NCI-H2107 treated with DMSO at 0.1 percent for 48 hours (cell line): Measurements from ENCODE around the gene BMPR1B.
A peak's percentile ranks its signal among the peaks of the same experiment; 100 is the strongest.
"Not testable (repeated sequence)": the region's sequence is repeated elsewhere in the genome, so short reads cannot be mapped to it uniquely, and the experiment has no call there.

Source experiments
- DNase-seq: peaks from one replicate; lab custom pipeline; 2025; ENCODE audit not compliant: unreplicated experiment; lab: John Stamatoyannopoulos, UW

BMPR1B gene

GRCh38 chr4:95122001-95122400 lies 364.2 kb downstream of the BMPR1B start:
- DNase-seq: no peak

- DNase-seq: no peak
Measured at GRCh38 chr4:95124906-95125504, 367.2 kb downstream of the BMPR1B start.

- DNase-seq: no peak
Measured at GRCh38 chr4:95129031-95129430, 371.3 kb downstream of the BMPR1B start.

DNA sequence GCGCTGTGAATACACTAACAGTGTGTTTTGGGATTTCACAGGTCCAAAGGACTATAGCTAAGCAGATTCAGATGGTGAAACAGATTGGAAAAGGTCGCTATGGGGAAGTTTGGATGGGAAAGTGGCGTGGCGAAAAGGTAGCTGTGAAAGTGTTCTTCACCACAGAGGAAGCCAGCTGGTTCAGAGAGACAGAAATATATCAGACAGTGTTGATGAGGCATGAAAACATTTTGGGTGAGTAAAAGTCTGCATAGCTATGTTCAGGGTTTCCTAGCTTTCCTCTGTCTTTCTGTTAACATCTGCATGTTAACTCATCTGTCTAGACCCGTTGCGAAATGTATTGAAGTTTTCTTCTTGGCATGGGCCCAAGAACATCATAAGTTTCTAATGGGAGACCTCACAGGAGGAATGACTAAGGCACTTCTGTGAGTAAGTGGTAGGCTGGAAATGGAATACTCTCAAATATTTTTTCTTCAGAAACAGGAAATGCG lies 372.1 kb downstream of the BMPR1B start:
- DNase-seq: no peak

- DNase-seq: not testable (repeated sequence)
Measured at GRCh38 chr4:95134016-95134415, 376.3 kb downstream of the BMPR1B start.

GRCh38 chr4:95139424-95139823 lies 381.7 kb downstream of the BMPR1B start:
- not testable (repeated sequence) for DNase-seq

DNA sequence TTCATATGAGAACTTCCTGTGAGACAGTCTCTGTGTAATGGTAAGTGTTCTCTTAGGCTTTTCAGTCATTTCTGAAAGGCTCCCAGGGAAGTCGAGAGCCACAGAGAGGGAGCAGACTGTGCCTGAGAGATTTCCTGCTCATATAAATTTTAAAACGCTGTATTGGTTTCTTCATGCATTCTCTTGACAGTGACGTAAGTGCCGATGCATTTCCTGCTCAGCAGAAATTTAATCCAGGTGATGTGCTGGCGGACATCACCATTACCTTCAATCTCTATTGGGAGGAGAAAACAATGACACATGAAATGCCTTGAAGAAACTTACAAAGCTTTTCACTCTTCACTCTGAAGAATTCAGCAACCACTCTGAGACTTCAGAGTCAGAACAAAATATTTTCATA lies 383.6 kb downstream of the BMPR1B start:
- no peak for DNase-seq

- no peak for DNase-seq
Measured at GRCh38 chr4:95142932-95143331, 385.2 kb downstream of the BMPR1B start.

GRCh38 chr4:95151255-95151654 lies 393.5 kb downstream of the BMPR1B start:
- no peak for DNase-seq

- DNase-seq: no peak
Measured at GRCh38 chr4:95153182-95153581, 395.4 kb downstream of the BMPR1B start.

DNA sequence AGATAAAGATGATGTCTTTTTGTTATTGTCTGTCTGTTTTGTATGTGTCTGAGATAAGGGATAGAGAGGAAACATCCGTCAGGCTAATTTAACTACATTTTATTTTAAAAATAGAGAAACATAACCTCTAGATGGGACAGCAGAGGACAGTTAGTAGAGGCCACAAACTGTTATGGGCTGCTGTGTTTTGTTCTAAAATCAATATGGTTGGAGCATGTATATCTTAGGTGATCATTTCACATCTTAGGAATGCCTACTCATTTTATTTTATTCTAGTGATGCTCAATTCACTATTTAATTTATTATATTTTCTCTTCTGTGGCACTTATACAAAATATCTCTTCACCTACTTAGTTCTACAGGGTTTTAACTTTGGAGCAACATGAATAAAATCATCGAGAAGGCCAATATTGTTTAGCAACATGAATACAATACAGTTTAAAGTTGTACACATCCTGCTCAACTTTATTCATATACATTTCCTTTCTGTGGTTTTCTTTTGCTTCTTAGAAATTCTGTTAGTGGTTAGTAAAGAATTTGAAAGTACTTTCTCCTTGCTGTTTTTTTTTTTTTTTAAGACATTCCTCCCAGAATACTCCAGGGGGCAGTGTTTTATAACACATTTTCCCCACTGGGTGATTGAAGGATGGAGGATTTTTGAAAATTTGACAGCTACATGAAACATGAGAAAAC lies 398.1 kb downstream of the BMPR1B start:
- no peak for DNase-seq

DNA sequence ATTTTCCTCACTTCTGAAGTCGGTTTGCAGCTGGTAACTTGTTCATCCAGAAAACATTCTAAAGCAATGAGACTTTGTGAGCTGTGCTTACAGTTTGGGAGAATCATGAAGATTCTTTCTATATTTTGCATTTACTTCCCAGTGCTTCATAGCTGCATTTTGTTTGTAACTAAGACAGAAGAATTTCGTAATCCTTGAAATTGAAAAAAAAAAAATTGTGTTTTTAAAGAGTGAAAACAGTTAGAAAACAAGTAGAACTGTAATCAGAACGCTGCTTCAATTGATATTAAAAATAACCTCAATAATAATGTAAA lies 398.7 kb downstream of the BMPR1B start:
- no peak for DNase-seq

DNA sequence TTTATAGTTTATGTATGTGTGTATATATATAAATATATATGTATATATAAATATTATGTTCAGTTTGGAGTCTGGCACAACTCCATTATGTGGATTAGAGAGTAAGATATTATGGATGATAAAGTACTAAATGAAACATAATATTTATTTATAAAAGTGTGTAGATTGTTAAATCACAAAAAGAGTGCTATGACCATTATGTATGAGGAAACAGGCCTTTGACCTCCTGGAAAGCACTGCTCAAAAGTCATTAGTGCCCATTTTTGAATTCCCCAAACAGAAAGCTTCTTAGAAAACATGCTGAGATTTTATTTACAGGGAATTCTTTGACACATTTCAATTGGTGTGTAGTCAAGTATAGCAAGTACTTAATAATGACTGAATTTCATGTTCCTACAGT lies 399.8 kb downstream of the BMPR1B start:
- DNase-seq: no peak

DNA sequence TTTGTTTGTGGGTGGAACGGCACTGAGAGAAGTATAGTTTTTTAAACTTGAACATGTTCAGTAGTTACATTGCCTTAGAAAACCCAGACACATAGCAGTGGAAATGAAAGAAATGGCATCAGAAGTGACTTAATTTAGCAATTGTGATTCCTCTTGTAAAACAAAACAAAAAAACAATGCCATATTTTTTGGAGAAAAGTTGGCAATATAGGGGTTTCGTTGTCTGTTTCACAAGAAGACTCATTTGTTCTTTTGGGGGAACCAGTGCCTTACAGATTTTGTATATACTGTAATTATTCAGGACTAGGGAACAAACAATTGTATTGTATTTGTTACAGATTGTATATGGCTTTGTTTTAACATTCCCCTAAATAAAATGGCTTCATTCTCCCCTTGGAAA lies 400.3 kb downstream of the BMPR1B start:
- no peak for DNase-seq

- no peak for DNase-seq
Measured at GRCh38 chr4:95158626-95159025, 400.9 kb downstream of the BMPR1B start.

DNA sequence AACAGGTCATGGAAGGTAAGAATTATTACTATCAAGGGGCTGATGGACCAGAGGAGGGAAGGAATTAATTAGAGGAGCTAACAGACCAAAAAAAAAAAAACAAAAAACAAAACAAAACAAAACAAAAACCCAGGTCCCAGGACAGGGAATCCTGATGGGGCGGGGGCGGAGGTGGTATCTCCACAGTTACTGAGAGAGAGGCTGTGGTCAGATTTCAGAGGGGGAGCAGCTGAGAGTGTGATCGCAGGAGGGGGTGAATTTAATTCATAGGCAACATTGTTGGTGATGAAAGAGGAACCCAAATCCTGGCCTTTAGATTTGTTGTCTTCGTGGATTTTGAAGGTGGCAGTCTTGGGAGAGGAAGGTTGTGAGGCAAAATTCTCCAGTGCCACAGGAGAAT lies 401.6 kb downstream of the BMPR1B start:
- DNase-seq: no peak

- no peak for DNase-seq
Measured at GRCh38 chr4:95161781-95162469, 404.2 kb downstream of the BMPR1B start.

GRCh38 chr4:95162867-95163266 lies 405.1 kb downstream of the BMPR1B start:
- no peak for DNase-seq

- peak; percentile 26 for DNase-seq
Measured at GRCh38 chr4:95165926-95166524, 408.3 kb downstream of the BMPR1B start.

DNA sequence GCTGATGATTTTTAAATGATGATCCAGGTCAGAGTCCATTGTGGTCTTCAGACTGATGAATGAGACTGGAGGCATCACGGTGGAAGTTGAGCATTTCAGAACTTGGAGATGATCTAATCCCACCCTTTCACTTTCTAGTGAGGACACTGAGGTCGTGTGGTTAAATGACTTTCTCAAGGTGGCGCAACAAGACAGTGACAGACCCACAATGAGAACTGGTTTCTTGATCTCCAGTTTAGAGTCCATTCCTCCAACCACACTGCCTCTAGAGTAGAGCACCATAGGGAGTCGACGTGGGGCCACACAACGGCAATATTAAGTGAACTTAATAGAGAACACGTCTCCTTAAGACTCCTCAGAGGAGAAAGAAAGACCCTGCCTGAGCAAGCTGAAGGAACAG lies 410.1 kb downstream of the BMPR1B start:
- no peak for DNase-seq

GRCh38 chr4:95170176-95170575 lies 412.4 kb downstream of the BMPR1B start:
- no peak for DNase-seq

DNA sequence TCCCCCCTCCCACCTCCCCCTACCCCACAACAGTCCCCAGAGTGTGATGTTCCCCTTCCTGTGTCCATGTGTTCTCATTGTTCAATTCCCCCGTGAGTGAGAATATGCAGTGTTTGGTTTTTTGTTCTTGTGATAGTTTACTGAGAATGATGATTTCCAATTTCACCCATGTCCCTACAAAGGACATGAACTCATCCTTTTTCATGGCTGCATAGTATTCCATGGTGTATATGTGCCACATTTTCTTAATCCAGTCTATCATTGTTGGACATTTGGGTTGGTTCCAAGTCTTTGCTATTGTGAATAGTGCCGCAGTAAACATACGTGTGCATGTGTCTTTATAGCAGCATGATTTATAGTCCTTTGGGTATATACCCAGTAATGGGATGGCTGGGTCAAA lies 413.6 kb downstream of the BMPR1B start:
- DNase-seq: not testable (repeated sequence)
